ENCODE results near the gene RPS15.

- TF ChIP-seq, protein P1, sequence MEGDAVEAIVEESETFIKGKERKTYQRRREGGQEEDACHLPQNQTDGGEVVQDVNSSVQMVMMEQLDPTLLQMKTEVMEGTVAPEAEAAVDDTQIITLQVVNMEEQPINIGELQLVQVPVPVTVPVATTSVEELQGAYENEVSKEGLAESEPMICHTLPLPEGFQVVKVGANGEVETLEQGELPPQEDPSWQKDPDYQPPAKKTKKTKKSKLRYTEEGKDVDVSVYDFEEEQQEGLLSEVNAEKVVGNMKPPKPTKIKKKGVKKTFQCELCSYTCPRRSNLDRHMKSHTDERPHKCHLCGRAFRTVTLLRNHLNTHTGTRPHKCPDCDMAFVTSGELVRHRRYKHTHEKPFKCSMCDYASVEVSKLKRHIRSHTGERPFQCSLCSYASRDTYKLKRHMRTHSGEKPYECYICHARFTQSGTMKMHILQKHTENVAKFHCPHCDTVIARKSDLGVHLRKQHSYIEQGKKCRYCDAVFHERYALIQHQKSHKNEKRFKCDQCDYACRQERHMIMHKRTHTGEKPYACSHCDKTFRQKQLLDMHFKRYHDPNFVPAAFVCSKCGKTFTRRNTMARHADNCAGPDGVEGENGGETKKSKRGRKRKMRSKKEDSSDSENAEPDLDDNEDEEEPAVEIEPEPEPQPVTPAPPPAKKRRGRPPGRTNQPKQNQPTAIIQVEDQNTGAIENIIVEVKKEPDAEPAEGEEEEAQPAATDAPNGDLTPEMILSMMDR (conservative IDR thresholded peaks at IDR 0.05; ENCODE audit: low read depth, low read length) = no peak
- TF ChIP-seq EZH2 (IDR thresholded peaks at IDR 0.05; ENCODE audit: borderline replicate concordance, low read depth, low read length, poor library complexity, severe bottlenecking) = no peak
These were observed 2.8 kb downstream of the RPS15 start for GRCh38 chr19:1441022-1441426.
